HG03558 (cell line): ENCODE results near the gene CBLC.

Experiments used
- ATAC-seq: cut with Tn5 transposase; IDR thresholded peaks from one replicate; pipeline ENCODE4 v1.9.1; 2021; ENCODE audit warnings: moderate number of reproducible peaks; ENCODE audit not compliant: unreplicated experiment; ENCODE audit errors: extremely low read depth

The CBLC gene, protein sequence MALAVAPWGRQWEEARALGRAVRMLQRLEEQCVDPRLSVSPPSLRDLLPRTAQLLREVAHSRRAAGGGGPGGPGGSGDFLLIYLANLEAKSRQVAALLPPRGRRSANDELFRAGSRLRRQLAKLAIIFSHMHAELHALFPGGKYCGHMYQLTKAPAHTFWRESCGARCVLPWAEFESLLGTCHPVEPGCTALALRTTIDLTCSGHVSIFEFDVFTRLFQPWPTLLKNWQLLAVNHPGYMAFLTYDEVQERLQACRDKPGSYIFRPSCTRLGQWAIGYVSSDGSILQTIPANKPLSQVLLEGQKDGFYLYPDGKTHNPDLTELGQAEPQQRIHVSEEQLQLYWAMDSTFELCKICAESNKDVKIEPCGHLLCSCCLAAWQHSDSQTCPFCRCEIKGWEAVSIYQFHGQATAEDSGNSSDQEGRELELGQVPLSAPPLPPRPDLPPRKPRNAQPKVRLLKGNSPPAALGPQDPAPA

DNA sequence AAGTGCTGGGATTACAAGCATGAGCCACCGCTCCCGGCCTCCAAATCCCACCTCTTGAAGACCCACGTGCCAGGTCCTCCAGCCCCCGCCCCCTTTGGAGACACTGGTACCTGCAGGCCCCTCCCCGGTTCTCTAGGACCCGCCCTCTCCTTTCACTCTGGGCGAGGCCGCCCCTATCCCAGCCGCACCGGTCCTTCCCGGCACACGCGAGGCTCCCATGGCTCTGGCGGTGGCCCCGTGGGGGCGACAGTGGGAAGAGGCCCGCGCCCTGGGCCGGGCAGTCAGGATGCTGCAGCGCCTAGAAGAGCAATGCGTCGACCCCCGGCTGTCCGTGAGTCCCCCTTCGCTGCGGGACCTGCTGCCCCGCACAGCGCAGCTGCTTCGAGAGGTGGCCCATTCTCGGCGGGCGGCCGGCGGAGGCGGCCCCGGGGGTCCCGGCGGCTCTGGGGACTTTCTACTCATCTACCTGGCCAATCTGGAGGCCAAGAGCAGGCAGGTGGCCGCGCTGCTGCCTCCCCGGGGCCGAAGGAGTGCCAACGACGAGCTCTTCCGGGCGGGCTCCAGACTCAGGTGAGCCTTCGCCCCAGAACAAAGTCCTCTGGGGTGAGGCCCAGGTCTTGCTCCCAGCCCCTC lies at the start of gene CBLC:
TSS of gene CBLC (plus strand) at position 176 of the 633 bp plus-strand sequence. CDS start at position 218, 42 bp downstream.
- no peak for ATAC-seq

DNA sequence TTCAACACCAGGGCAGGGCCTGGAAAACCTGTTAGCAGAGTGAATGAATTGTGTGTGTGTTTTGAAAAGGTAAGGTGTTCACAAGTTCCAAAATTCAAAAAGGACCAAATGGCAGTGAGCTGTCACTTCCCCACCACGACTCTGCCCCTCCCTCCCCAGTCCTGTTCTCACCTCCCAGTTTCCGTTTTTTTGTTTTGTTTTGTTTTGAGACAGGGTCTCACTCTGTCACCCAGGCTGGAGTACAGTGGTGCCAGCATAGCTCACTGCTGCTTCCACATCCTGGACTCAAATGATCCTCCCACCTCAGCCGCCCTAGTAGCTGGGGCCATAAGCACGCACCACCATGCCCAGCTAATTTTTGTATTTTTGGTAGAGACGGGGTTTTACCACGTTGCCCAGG lies 49.5 kb upstream of the CBLC start:
- ATAC-seq: no peak

DNA sequence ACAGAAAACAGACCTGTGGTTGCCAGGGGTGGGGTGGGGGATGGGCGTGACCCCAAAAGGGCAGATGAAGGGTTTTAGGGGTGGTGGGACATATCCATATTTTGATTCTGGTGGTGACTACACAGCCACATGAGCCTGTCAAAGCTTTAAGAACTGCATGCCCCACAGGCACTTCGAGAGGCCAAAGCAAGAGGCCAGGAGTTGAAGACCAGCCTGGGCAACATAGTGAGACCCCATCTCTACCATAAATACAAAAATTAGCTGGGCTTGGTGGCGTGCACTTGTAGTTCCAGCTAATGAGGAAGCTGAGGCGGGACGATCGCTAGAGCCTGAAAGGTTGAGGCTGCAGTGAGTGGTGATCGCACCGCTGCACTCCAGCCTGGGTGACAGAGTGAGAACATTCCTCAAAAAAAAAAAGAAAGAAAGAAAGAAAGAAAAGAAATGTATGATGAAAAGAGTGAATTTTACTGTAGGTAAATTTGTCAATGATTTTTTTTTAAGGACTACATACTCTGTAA lies 48.1 kb upstream of the CBLC start:
- ATAC-seq: no peak

DNA sequence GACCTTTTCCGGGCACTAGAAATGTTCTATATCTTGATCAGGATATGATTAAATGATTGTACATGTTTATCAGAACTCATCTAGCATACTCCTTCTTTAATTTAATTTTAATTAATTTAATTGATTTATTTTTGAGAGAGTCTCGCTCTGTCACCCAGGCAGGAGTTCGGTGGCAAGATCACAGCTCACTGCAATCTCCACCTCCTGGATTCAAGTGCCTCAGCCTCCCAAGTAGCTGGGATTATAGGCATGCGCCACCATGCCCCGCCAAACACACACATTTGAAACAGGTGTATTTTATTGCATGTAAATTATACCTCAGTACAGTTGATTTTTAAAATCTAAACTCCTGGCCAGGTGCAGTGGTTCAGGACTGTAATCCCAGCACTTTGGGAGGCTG lies 46.6 kb upstream of the CBLC start:
- no peak for ATAC-seq

DNA sequence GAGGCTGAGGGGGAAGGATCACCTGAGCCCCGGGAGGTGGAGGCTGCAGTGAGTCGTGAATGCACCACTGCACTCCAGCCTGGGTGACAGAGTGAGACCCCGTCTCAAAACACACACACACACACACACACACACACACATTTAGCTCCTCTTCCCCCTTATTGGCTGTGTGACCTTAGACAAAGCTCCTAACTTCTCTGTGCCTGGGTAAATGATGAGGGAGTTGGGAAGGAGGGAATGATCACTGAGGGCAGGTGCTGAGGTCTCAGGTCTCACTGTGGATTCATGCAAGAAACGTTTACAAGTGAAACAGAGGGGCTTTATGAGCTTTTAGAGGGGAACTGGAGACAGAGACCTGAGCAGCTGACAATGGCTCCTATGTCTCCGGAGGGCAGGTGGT lies 46.1 kb upstream of the CBLC start:
- ATAC-seq: no peak

DNA sequence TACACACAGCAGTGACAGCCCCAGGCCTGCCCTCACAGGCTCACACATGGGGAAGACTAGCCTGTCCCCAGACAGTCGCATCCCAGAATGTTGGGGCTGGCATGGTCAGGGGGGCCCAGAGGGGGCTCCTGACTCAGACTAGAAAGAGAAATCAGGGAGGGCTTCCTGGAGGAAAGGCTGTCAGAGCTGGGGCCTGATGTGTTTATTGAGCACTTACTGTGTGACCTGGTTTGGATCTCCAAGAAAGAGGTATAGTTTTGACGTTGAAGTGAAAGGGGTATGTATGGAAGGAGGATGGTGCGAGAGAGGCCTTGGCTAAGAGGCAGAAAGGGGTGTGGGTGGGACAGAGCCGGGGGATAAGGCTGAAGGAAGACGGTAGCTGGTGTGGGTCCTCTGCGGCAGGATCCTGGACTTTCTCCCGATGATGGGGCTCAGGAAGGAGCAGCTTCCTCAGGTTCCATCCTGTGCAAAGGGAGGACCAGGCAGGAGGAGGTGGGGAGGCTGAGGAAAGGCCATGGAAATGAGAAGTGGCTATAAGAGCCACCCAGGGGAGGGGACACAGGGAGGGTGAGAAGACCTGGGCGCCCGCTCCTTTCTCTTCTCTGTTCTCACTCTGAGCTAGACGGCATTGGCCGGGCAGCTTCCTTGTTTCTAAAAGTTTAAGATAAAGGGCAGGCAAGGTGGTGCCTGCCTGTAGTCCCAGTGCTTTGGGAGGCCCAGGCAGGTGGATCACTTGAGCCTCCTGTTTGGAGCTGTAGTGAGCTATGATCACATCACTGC lies 45.3 kb upstream of the CBLC start:
- no peak for ATAC-seq

DNA sequence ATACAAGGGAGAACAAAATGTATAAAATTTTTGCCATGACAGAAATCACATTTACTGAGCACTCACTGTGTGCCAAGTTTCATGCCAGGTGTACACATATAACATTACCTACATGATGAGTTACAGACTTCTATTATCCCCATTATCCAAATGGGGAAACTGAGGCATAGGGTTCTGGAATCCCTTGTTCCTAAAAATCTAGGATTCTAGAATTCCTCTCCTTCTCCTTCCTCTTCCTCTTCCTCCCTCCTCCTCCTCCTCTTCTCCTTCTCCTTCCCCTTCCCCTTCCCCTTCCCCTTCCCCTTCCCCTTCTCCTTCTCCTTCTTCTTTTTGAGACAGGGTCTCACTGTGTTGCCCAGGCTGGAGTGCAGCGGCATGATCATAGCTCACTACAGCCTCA lies 43.3 kb upstream of the CBLC start:
- no peak for ATAC-seq

DNA sequence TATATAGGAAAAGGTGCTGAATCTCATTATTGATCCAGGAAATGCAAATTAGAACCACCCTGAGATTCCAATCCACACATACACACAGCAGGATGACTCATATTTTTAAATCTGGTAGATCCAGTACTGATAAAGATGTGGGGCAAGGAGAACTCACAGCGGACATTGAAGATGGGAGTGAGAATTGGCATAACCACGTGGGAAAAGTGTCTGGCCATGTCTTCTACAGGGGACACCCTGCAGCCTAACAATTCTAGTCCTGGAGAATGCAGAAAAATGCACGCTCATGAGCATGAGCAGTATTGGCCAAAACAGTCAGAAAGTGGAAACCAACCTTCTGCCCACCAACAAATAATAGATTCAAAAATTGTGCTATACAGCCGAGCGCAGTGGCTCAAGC lies 42.7 kb upstream of the CBLC start:
- ATAC-seq: no peak

DNA sequence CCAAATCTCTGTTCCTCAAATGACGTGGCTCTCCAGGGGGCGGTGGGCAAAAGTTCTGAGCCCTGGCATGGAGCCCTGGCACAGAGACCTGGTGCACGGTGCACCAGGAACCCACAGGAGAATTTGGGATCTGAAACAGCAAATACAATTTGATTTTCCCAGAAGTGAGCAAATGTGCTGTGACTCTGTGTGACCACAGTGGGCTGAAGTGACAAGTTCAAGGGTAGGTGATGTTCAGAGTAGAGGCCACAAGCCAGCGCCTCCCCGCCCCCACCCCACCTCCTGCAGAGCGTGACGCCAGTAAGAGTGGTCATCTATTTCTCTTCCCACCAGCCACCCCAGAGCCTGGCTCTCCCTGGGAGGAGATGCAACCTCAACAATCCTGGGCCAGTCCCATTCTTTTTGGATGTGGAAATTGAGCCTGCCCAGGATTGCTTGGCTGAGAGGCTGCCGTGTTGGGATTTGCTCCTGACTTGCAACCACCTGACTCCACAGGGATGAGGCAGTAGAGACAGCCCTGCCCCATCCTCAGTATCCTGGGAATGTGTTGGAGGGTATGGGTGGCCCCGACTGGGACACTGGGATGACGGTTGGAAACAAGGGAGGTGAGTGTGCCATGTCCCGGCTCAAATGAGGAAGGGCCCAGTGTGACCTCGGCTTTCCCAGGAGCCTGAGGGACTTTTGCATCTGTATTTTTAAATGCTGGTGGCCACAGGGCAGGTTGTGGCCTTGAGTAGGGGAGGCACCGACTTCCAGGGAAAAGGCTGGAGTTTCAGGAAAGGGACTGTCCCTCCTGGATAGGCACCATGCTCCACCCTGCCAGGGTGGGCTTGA lies 40.2 kb upstream of the CBLC start:
- ATAC-seq: no peak

DNA sequence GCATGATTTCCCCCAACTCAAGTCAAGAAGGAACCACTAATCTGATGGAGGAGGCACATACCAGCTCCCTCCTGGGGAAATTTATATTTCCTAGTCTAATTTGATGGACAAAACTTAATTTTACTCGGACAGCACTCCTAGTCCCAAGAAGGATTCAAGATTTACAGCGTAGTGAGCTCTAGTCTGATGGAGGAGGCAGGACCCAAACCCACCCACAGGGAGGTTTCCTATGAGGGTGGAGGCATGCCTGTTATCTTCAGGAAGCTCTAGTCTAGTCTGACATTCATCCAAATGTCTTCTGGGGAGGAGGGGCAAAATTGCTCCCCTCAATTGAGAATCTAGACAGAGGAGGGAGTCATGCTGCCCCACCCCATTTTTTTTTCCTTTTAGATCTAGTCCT lies 39.6 kb upstream of the CBLC start:
- no peak for ATAC-seq

DNA sequence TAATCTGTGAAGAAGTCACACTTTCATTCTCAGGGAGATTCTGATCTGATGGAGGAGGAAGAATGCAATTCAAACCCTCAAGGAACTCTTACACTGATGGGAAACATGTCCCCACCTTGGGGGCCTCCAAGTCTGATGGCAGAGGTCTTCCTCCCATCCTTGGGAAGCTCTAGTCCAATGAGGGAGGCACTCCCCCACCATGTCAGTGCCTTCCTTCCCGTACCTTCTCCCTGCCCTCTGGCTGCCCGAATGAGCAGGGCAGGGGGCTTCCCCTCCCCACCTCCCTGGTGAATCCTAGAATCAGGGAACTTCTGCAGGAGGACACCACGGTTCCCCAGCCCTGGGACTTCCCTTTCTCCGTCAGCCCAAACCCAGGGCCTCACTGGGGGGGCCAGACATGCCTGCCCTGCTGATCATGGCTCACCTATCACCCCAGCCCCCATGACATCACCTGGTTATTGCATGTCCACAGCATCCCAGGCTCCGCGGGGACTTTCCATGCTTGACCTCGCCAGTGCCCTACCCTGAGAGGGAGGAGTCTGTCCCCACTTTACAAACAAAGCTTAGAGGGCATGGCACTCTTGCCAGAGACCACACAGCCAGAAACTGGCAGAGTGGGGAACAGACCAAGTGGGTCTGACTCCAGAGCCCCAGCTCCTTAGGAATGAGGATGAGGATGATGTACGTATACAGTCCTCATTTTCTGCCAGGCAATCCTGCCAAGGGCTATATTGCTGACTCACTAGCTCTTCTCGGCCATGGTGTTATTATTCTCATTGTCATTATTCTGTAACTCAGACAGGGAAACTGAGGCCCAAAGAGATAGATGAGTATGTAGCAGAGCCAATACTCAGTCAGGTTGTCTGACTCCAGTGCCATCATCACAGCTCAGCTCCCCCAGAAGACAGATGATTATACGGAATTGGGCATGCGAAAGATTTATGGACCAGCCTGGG lies 38.8 kb upstream of the CBLC start:
- no peak for ATAC-seq

DNA sequence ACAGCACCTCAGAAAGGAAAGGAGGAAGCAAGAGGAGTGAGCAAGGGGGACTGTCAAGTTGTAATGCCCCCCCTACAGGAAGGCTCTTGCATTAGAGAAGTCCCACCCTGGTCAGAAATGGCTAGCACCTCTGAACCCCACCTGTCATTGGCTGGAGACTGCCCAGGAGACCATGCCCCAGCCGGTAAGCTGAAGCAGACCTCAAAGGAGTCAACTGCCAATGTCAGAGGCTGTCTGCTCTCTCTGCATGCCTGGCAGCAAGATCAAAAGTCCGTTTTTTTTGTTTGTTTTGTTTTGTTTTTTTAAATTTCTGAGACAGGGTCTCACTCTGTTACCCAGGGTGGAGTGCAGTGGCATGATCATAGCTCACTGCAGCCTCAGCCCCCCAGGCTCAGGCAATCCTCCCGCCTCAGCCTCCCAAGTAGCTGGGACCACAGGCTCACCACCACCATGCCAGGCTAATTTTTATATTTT lies 37.3 kb upstream of the CBLC start:
- ATAC-seq: no peak

DNA sequence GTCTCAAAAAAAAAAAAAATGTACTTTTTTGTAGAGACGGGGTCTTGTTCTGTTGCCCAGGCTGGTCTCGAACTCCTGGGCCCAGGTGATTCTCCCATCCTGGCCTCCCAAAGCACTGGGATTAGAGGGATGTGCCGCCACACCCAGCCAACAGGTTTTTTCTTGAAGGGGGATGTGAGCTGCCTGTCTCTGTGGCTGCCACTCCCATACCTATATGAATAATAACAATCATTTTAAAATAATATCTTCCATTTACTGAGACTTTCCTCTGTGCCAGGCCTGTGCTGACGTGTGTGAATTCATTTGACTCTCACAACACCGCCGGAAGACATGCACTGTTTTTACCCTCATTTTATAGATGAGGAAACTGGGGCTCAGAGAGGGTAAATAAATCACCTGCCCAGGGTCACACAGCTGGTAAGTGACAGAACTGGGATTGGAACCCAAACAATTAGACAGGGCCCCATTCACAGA lies 36.4 kb upstream of the CBLC start:
- ATAC-seq: no peak

DNA sequence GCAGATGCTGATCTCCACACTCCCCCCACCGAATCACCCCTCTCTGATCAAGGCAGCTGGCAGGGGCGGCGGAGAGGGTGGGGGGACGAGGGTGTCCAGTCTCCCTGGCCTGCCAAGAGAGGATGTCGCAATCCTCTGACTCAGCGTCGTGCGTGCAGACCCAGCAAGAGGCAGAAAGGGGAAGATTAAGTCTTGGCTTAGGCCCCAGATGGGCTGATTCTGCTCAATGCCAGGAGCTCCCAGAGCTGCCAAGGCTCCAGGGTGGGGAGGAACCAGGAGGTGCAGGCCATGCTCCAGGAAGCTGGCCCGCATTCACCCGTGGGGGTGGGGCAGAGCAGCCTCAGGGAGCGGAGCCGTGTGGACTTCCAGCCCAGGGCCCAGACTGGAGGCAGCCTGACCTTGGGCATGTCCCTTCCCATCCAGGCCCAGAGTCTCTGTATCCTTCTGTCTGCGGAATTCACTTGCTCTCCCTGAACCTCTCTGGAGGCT lies 35.8 kb upstream of the CBLC start:
- no peak for ATAC-seq

DNA sequence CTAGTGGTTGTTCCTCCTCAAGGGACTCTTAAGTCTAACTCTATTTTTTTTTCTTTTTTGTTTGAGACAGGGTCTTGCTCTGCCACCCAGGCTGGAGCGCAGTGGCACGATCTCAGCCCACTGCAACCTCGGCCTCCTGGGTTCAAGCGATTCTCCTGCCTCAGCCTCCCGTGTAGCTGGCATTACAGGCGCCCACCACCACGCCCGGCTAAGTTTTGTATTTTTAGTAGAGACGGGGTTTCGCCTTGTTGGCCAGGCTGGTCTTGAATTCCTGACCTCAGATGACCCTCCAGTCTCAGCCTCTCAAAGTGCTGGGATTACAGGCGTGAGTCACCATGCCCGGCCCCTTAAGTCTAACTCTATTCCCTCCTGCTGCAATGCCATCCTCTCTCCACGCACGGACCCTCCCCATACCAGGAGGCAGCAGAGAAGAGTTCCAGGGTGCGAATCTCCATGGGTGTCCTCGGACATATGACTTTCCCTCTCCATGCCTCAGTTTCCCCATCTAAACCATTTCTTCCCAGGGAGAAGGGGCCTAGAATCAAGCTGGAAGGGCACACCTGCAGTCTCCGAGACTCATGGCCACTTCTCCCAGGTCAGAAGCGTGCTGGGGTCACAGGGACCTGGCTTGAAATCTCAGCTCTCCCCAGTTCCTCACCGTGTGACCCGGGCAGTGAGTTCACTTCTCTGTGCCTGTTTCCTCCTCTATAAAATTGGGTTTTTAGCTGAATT lies 35.2 kb upstream of the CBLC start:
- ATAC-seq: no peak

DNA sequence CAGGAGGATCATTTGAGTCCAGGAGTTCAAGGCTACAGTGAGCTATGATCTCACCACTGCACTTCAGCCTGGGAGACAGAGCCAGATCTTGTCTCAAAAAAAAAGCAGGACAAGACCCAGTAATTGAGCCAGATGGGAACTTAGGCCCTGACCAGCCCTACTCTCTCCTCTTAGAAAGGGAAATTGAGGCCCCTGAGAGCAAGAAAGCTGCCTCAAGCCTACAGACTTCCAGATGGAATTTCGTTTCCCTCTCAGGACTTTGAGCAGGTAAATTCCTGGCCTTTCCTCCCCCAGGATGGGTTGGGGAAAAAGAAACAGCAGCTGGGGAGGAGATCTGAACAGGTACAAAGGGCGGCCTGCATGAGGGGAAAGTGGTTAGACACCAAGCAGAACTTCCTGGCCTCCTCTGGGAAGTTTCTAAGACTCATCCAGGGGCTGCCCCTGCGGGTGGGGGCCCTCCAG lies 32.8 kb upstream of the CBLC start:
- ATAC-seq: no peak

DNA sequence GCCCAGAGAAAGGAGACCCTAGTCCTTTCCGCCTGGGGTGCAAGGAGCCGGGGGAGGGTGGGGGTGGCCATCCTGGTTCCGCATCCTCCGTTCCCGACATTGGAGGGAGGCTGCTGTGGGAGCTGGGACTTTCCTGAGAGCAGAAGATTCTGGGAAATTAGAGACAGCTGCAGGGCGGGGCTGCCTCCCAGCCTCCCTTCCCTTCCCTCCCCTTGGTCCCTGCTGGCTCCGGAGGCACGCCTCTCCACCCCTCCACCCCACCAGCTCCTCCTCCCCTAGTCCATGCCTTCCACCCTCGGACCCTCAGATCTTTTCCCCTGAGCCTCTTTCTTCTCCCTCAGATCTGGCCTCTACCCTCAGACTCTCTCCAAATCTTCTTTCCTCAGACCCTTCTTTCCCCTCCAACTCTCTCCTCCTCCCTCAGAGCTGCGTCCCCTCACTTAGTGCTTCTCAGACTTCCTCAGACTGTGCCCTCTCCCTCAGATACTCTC lies 32.3 kb upstream of the CBLC start:
- ATAC-seq: no peak
